Measurements from ENCODE around the gene RPS6KL1.

- TF ChIP-seq POLR2A (IDR thresholded peaks at IDR 0.05; ENCODE audit: low read depth, low read length) (no peak), TAF1 (IDR thresholded peaks at IDR 0.05; ENCODE audit: borderline replicate concordance, low read depth, low read length) (no peak), POLR2AphosphoS5 (IDR thresholded peaks at IDR 0.05; ENCODE audit: low read depth, low read length) (no peak)
Observed at GRCh38 chr14:74910556-74910955, 12.5 kb downstream of the RPS6KL1 start.

Data from GM12892 (cell line).